Uterus (tissue), 4 donors: Measurements from ENCODE around the gene SLC34A3. TPM values are rescaled to one million over a fixed set of nuclear protein-coding genes. Genes with fewer than 3 reads are reported as not detected.

ENCODE experiments used
- DNase-seq, 2 donors: peaks; one replicate each; pipeline ENCODE4 v3.0.0-alpha.2; 2019 to 2020
- H3K27ac ChIP-seq, 2 donors: fragments of 200-600 bp; sonication (generic); 1 replicate in 1 of 2; 2 replicates in 1 of 2; pipeline ENCODE4 v1.5.1; 2016 to 2018
- H3K27me3 ChIP-seq, 2 donors: fragments of 200-600 bp; sonication (generic); one replicate each; pipeline ENCODE4 v1.5.1; 2018 to 2019; ENCODE audit warnings: control low read depth in 1 of 2
- H3K36me3 ChIP-seq, 2 donors: fragments of 200-600 bp; sonication (generic); one replicate each; pipeline ENCODE4 v1.5.1; 2019; ENCODE audit warnings: control low read depth in 1 of 2
- H3K4me1 ChIP-seq, 2 donors: fragments of 200-600 bp; sonication (generic); one replicate each; pipeline ENCODE4 v1.5.1; 2018 to 2019; ENCODE audit warnings: control low read depth in 1 of 2
- H3K4me3 ChIP-seq, 2 donors: fragments of 200-600 bp; sonication (generic); 1 replicate in 1 of 2; 2 replicates in 1 of 2; pipeline ENCODE4 v1.5.1; 2018 to 2019; ENCODE audit warnings: mild to moderate bottlenecking in 1 of 2
- H3K9me3 ChIP-seq, 2 donors: fragments of 200-600 bp; sonication (generic); one replicate each; pipeline ENCODE4 v1.5.1; 2019; ENCODE audit warnings: control low read depth in 1 of 2
- POLR2A ChIP-seq, 2 donors: fragments of 450-650 bp; IDR thresholded peaks; one replicate each; pipeline ENCODE4 v1.6.1; 2016; ENCODE audit warnings: antibody characterized with exemption in 2 of 2, mild to moderate bottlenecking in 1 of 2, moderate library complexity in 1 of 2
- intact Hi-C: fragments of 100-400 bp; cut with DNase I; formaldehyde crosslinking; loops from one replicate; pipeline ENCODE4 v1.15.1; 2023; ENCODE audit warnings: low total_unique reads
- total RNA-seq, 4 donors: library from RNA; depleted of rRNA in 3 of 4; stranded (reverse); fragments of >200 nt in 3 of 4; gene quantifications; one replicate each; pipeline versions ENCODE4 v1.1.0 to v1.2.4, GENCODE V29; 2014 to 2023
- TF ChIP-seq, protein P1 (sequence below), 4 experiments: fragments of 200-600 bp in 2 of 4; fragments of 450-650 bp in 2 of 4; sonication (generic) in 2 of 4; IDR thresholded peaks; one replicate each; pipeline ENCODE4 v1.5.1; 2016 to 2019; ENCODE audit warnings: antibody characterized with exemption in 4 of 4, mild to moderate bottlenecking in 2 of 4, moderate library complexity in 1 of 4
- donor health status: DM: yes; HTN: yes; CAD: no.

The SLC34A3 gene
- total RNA-seq, 4 donors from 2014 or later = 0.48 TPM; not detected in 3

- Histone ChIP-seq H3K27ac (no peak overlapping the region), H3K4me3 (no peak overlapping the region), H3K4me1 (peaks cover 0 to 6% of the 10 kb centered on the region in 2 donors), H3K36me3 (no peaks in the 10 kb centered on the region), H3K9me3 (no peaks in the 10 kb centered on the region), H3K27me3 (no peaks in the 10 kb centered on the region)
- intact Hi-C loops = no loop called here
- no peak for DNase-seq
- TF ChIP-seq, protein P1, sequence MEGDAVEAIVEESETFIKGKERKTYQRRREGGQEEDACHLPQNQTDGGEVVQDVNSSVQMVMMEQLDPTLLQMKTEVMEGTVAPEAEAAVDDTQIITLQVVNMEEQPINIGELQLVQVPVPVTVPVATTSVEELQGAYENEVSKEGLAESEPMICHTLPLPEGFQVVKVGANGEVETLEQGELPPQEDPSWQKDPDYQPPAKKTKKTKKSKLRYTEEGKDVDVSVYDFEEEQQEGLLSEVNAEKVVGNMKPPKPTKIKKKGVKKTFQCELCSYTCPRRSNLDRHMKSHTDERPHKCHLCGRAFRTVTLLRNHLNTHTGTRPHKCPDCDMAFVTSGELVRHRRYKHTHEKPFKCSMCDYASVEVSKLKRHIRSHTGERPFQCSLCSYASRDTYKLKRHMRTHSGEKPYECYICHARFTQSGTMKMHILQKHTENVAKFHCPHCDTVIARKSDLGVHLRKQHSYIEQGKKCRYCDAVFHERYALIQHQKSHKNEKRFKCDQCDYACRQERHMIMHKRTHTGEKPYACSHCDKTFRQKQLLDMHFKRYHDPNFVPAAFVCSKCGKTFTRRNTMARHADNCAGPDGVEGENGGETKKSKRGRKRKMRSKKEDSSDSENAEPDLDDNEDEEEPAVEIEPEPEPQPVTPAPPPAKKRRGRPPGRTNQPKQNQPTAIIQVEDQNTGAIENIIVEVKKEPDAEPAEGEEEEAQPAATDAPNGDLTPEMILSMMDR (IDR thresholded peaks at IDR 0.05) = no peak
- TF ChIP-seq POLR2A (IDR thresholded peaks at IDR 0.05) = no peak
These were observed 13.2 kb downstream of the SLC34A3 start for GRCh38 chr9:137243626-137244485.

- H3K36me3 ChIP-seq = no peaks in the 10 kb centered on the region
- no peaks in the 10 kb centered on the region for H3K9me3 ChIP-seq
- TF ChIP-seq, protein P1 (IDR thresholded peaks at IDR 0.05) = no peak
- TF ChIP-seq POLR2A (IDR thresholded peaks at IDR 0.05) = no peak
- H3K4me3 ChIP-seq = no peak overlapping the region
- intact Hi-C loops = no loop called here
- no peak for DNase-seq
- peaks cover 0 to 6% of the 10 kb centered on the region in 2 donors for H3K4me1 ChIP-seq
- H3K27me3 ChIP-seq = no peaks in the 10 kb centered on the region
- no peak overlapping the region for H3K27ac ChIP-seq
These were observed 14.1 kb downstream of the SLC34A3 start for GRCh38 chr9:137244486-137245449.

DNA sequence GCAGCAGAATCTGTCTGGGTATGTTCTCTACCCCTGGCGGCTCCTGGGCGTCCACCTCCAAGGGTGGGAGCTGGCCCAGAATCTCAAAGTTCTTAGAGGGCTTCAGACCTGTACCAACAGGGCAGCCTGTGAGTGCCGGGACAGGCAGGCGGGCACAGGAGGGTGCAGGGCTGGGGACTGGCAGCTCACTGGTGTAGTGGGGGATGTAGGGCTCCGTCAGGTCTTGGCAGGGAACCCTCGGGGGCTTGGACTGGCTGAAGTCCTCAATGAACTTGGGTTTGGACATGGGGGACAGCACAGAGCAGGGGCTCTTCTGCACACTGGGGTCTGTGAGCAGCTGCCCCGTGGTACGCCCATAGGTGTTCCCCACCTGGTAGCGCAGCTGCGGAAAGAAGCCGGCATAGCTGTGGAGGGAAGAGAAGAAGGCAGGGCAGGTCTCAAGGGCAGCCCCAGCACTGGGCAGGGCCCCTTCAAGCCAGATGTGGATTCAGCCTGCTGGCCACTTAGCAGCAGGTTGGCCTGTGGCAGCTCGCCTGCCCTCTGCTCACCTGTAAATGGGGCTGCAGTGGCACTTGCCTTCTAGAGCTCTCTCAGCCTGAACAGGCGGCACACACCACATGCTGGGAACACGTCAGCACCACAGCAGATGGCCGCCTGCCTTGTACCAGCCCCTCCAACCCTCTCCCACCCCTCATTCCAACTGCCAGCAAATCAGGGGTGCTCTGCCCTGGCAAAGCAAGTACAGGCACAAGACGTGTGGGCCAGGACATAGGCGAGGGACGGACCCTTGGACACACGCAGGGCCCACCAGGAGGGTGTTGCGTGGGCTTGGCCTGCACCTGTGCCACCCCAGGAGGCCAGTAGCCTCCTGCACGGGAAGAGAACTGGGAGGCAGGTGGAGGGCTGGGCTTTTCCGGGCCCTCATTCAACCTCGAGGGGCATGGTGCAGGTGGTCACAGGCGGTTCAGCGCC, 15.0 kb downstream of the SLC34A3 start:
- Histone ChIP-seq H3K27ac (no peak overlapping the region), H3K27me3 (no peaks in the 10 kb centered on the region), H3K4me3 (no peak overlapping the region), H3K36me3 (no peaks in the 10 kb centered on the region), H3K9me3 (no peaks in the 10 kb centered on the region), H3K4me1 (peaks cover 0 to 6% of the 10 kb centered on the region in 2 donors)
- TF ChIP-seq POLR2A (IDR thresholded peaks at IDR 0.05) = no peak
- TF ChIP-seq, protein P1 (IDR thresholded peaks at IDR 0.05) = no peak
- intact Hi-C loops = no loop called here
- DNase-seq = no peak

- no peaks in the 10 kb centered on the region for H3K36me3 ChIP-seq
- intact Hi-C loops = no loop called here
- TF ChIP-seq POLR2A (IDR thresholded peaks at IDR 0.05) = no peak
- TF ChIP-seq, protein P1 (IDR thresholded peaks at IDR 0.05) = no peak
- H3K9me3 ChIP-seq = no peaks in the 10 kb centered on the region
- no peak for DNase-seq
- H3K4me1 ChIP-seq = peaks cover 0 to 6% of the 10 kb centered on the region in 2 donors
- H3K4me3 ChIP-seq = no peak overlapping the region
- no peaks in the 10 kb centered on the region for H3K27me3 ChIP-seq
- H3K27ac ChIP-seq = no peak overlapping the region
These were observed 16.6 kb downstream of the SLC34A3 start for GRCh38 chr9:137247135-137247915.
